Gastroesophageal sphincter (tissue), 3 donors: Measurements from ENCODE around the gene CEP63.

Source experiments
- EP300 ChIP-seq: sonication (generic); formaldehyde crosslinking; IDR thresholded peaks from one replicate; pipeline ENCODE4 v1.6.1; 2017; ENCODE audit warnings: antibody characterized with exemption, mild to moderate bottlenecking
- POLR2A ChIP-seq, 2 donors: fragments of 450-650 bp; IDR thresholded peaks; one replicate each; pipeline ENCODE4 v1.6.1; 2017; ENCODE audit warnings: antibody characterized with exemption in 2 of 2, mild to moderate bottlenecking in 2 of 2, moderate library complexity in 1 of 2
- POLR2AphosphoS5 ChIP-seq: sonication (generic); formaldehyde crosslinking; IDR thresholded peaks from one replicate; pipeline ENCODE4 v1.6.1; 2017; ENCODE audit warnings: antibody characterized with exemption
- TF ChIP-seq, protein P1 (sequence below), 4 experiments: fragments of 200-600 bp in 2 of 4; fragments of 450-650 bp in 2 of 4; sonication (generic) in 1 of 4; IDR thresholded peaks; one replicate each; pipeline ENCODE4 v1.5.1; 2017 to 2019; ENCODE audit warnings: antibody characterized with exemption in 4 of 4, mild to moderate bottlenecking in 2 of 4, moderate library complexity in 2 of 4

DNA sequence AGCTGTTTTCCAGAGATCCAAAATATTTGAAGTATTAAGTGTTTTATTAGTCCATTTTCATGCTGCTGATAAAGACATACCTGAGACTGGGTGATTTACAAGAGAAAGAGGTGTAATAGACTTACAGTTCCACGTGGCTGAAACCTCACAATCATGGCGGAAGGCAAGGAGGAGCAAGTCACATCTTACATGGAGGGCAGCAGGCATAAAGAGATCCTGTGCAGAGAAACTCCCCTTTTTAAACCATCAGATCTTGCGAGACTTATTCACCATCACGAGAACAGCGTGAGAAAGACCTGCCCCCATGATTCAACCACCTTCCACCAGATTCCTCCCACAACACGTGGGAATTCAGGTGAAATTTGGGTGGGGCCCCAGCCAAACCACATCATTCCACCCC is 82.9 kb downstream of the CEP63 start:
- TF ChIP-seq EP300: no peak
- TF ChIP-seq, protein P1, sequence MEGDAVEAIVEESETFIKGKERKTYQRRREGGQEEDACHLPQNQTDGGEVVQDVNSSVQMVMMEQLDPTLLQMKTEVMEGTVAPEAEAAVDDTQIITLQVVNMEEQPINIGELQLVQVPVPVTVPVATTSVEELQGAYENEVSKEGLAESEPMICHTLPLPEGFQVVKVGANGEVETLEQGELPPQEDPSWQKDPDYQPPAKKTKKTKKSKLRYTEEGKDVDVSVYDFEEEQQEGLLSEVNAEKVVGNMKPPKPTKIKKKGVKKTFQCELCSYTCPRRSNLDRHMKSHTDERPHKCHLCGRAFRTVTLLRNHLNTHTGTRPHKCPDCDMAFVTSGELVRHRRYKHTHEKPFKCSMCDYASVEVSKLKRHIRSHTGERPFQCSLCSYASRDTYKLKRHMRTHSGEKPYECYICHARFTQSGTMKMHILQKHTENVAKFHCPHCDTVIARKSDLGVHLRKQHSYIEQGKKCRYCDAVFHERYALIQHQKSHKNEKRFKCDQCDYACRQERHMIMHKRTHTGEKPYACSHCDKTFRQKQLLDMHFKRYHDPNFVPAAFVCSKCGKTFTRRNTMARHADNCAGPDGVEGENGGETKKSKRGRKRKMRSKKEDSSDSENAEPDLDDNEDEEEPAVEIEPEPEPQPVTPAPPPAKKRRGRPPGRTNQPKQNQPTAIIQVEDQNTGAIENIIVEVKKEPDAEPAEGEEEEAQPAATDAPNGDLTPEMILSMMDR (IDR thresholded peaks at IDR 0.05): no peak
- TF ChIP-seq POLR2A (IDR thresholded peaks at IDR 0.05): no peak
- TF ChIP-seq POLR2AphosphoS5: no peak
